CD4-positive, CD25-positive, alpha-beta regulatory T cell (primary cell): Measurements from ENCODE around the gene MST1. TPM values are rescaled to one million over a fixed set of nuclear protein-coding genes. Genes with fewer than 3 reads are reported as not detected.

Experiments
- ATAC-seq, 2 donors: fragments of 150-1000 bp; cut with Tn5 transposase; one replicate each; pipeline ENCODE4 v1.10.0; 2021; ENCODE audit warnings: low read depth in 2 of 2, moderate number of reproducible peaks in 2 of 2, moderate library complexity in 1 of 2
- DNase-seq, 3 donors: peaks; one replicate each; pipeline versions ENCODE4 v3.0.0 to v3.0.0-alpha.2; 2012 to 2022; ENCODE audit warnings: mixed read lengths in 1 of 3
- H3K27ac ChIP-seq: one replicate; pipeline ENCODE4 v1.7.0; 2013; ENCODE audit warnings: mild to moderate bottlenecking, low read length; ENCODE audit not compliant: insufficient read depth, poor library complexity, severe bottlenecking
- H3K27me3 ChIP-seq: one replicate; pipeline ENCODE4 v1.7.0; 2013; ENCODE audit warnings: low read length; ENCODE audit not compliant: control insufficient read depth, insufficient read depth
- H3K36me3 ChIP-seq: one replicate; pipeline ENCODE4 v1.7.0; 2013; ENCODE audit warnings: mild to moderate bottlenecking, low read length, moderate library complexity; ENCODE audit not compliant: control insufficient read depth, insufficient read depth
- H3K4me1 ChIP-seq: 2 replicates; pipeline ENCODE4 v1.7.0; 2013; ENCODE audit warnings: mild to moderate bottlenecking, low read length; ENCODE audit not compliant: insufficient read depth, control insufficient read depth, poor library complexity, severe bottlenecking
- H3K4me3 ChIP-seq: one replicate; pipeline ENCODE4 v1.7.0; 2013; ENCODE audit warnings: low read depth, mild to moderate bottlenecking, low read length, moderate library complexity
- H3K9me3 ChIP-seq, 2 experiments: 1 replicate in 1 of 2; 2 replicates in 1 of 2; pipeline ENCODE4 v1.7.0; 2013; ENCODE audit warnings: low read length in 2 of 2, mild to moderate bottlenecking in 1 of 2, moderate library complexity in 1 of 2; ENCODE audit not compliant: control insufficient read depth in 2 of 2
- H3K27ac Mint-ChIP-seq, 3 donors: one replicate each; pipeline ENCODE4 v1.8.0; 2020 to 2022; ENCODE audit warnings: mild to moderate bottlenecking in 3 of 3, mixed read lengths in 3 of 3, moderate library complexity in 2 of 3
- H3K27me3 Mint-ChIP-seq: one replicate; pipeline ENCODE4 v1.8.0; 2022; ENCODE audit warnings: mild to moderate bottlenecking, mixed read lengths
- H3K36me3 Mint-ChIP-seq: one replicate; pipeline ENCODE4 v1.8.0; 2020; ENCODE audit warnings: mixed read lengths
- H3K4me1 Mint-ChIP-seq, 4 donors: one replicate each; pipeline ENCODE4 v1.8.0; 2020 to 2022; ENCODE audit warnings: mixed read lengths in 4 of 4, mild to moderate bottlenecking in 1 of 4
- H3K4me3 Mint-ChIP-seq, 4 donors: one replicate each; pipeline ENCODE4 v1.8.0; 2020 to 2022; ENCODE audit warnings: mild to moderate bottlenecking in 4 of 4, mixed read lengths in 4 of 4, moderate library complexity in 3 of 4
- H3K9me3 Mint-ChIP-seq, 7 donors: one replicate each; pipeline ENCODE4 v1.8.0; 2020 to 2022; ENCODE audit warnings: mixed read lengths in 7 of 7, mild to moderate bottlenecking in 3 of 7, moderate library complexity in 2 of 7
- polyA plus RNA-seq, 4 donors: library from polyadenylated mRNA; unstranded; fragments of 300-500 nt; fragmentation: Illumina TruSeq; gene quantifications; one replicate each; pipeline ENCODE4 v1.2.3, GENCODE V29; 2021
- total RNA-seq: library from RNA; stranded (reverse); gene quantifications from one replicate; pipeline ENCODE4 v1.2.3, GENCODE V29; 2022

The MST1 gene
- total and polyA plus RNA-seq, 5 donors from 2014 or later = 0.76 to 4.1 (median 1.1) TPM

DNA sequence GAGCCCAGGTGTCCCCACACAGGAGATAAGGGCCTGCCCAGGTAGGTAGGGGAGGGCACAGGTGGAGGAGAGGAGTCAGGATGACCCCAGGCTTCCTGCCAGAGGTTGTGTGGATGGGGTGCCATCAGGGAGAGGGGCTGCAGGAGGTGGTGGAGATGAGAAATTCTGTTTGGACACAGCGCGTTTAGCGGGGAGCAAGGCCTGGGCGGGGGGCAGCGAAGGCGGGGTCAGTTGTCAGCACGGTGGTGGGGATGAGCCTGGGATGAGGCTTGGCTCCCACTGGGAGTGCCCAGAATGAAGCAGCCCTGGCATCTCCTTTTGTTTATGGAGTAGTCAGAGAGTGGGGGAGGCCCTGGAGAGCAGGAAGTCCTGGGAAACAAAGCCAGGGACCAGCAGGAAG is 14.7 kb upstream of the MST1 start:
- H3K27ac Mint-ChIP-seq = peak overlapping the region in 1 of 3 donors; percentile 83
- peaks cover 19% of the 10 kb centered on the region for H3K36me3 Mint-ChIP-seq
- Histone ChIP-seq H3K36me3 (peaks cover 22% of the 10 kb centered on the region), H3K9me3 (no peaks in the 10 kb centered on the region), H3K27ac (no peak overlapping the region), H3K27me3 (no peaks in the 10 kb centered on the region), H3K4me3 (no peak overlapping the region), H3K4me1 (no peaks in the 10 kb centered on the region)
- H3K27me3 Mint-ChIP-seq = no peaks in the 10 kb centered on the region
- peaks cover 0 to 1% (median 0%) of the 10 kb centered on the region in 7 donors for H3K9me3 Mint-ChIP-seq
- no peak overlapping the region for H3K4me3 Mint-ChIP-seq
- DNase-seq (no peak), ATAC-seq (no peak)
- peaks cover 0 to 5% (median 0%) of the 10 kb centered on the region in 4 donors for H3K4me1 Mint-ChIP-seq

DNA sequence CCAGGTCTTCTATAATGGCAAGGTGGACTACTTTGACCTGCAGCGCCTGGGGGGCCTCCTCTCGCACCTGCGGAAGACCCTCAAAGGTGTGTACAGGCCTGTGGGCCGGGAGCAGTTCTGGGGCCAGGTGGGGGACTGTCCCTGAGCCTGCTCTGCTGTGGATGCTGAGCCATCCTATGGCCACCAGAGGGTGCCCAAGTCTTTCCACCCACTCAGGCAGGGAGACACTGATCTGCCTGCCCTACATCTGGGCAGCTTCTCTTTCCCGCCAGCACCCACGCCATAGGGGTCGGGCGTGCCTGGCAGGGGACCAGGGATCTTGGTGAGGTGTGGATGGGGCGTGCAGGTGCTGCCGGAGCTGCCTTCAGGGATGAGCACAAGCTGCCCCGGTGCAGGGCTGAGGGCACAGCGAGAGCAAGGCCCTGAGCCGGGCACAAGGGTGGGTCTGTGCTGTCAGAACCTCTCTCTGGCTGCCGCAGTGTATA is 14.2 kb upstream of the MST1 start:
- H3K27me3 Mint-ChIP-seq = no peaks in the 10 kb centered on the region
- peaks cover 0 to 5% (median 0%) of the 10 kb centered on the region in 4 donors for H3K4me1 Mint-ChIP-seq
- H3K9me3 ChIP-seq = no peaks in the 10 kb centered on the region
- H3K36me3 ChIP-seq = peaks cover 22% of the 10 kb centered on the region
- H3K27ac ChIP-seq = no peak overlapping the region
- no peak overlapping the region for H3K4me3 ChIP-seq
- H3K27me3 ChIP-seq = no peaks in the 10 kb centered on the region
- ATAC-seq (peak; percentile 89 to 92), DNase-seq (peak; percentile 46 to 77 (median 71))
- H3K27ac Mint-ChIP-seq = peak overlapping the region in 1 of 3 donors; percentile 32
- H3K9me3 Mint-ChIP-seq = peaks cover 0 to 1% (median 0%) of the 10 kb centered on the region in 7 donors
- no peaks in the 10 kb centered on the region for H3K4me1 ChIP-seq
- H3K36me3 Mint-ChIP-seq = peaks cover 19% of the 10 kb centered on the region
- H3K4me3 Mint-ChIP-seq = peak overlapping the region in 1 of 4 donors; percentile 63

DNA sequence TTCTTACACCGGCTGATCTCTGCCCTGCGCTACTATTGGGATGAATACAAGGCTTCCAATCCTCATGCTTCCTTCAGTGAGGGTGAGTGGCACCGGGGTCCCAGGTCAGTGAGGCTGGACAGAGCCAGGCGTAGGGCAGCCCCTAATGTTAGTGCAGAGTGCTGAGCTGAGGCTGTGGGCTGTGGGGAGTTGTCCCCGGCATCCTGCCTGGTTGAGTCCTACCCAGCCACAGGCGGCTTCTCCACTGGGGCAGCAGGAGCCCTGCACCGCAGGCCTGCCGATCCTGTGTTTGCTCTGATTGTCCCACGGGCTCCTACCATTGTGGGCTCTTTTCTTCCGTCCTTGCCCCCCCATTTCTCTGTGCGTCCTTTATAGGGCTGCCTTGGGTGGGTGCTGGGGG is 13.4 kb upstream of the MST1 start:
- no peak overlapping the region for H3K4me3 ChIP-seq
- H3K27me3 Mint-ChIP-seq = no peaks in the 10 kb centered on the region
- H3K9me3 Mint-ChIP-seq = peaks cover 0 to 1% (median 0%) of the 10 kb centered on the region in 7 donors
- H3K36me3 ChIP-seq = peaks cover 22% of the 10 kb centered on the region
- ATAC-seq = no peak
- H3K4me3 Mint-ChIP-seq = no peak overlapping the region
- no peak for DNase-seq
- no peak overlapping the region for H3K27ac Mint-ChIP-seq
- H3K4me1 ChIP-seq = no peaks in the 10 kb centered on the region
- no peaks in the 10 kb centered on the region for H3K9me3 ChIP-seq
- no peak overlapping the region for H3K27ac ChIP-seq
- no peaks in the 10 kb centered on the region for H3K27me3 ChIP-seq
- peaks cover 17% of the 10 kb centered on the region for H3K36me3 Mint-ChIP-seq
- peaks cover 0 to 5% (median 0%) of the 10 kb centered on the region in 4 donors for H3K4me1 Mint-ChIP-seq

DNA sequence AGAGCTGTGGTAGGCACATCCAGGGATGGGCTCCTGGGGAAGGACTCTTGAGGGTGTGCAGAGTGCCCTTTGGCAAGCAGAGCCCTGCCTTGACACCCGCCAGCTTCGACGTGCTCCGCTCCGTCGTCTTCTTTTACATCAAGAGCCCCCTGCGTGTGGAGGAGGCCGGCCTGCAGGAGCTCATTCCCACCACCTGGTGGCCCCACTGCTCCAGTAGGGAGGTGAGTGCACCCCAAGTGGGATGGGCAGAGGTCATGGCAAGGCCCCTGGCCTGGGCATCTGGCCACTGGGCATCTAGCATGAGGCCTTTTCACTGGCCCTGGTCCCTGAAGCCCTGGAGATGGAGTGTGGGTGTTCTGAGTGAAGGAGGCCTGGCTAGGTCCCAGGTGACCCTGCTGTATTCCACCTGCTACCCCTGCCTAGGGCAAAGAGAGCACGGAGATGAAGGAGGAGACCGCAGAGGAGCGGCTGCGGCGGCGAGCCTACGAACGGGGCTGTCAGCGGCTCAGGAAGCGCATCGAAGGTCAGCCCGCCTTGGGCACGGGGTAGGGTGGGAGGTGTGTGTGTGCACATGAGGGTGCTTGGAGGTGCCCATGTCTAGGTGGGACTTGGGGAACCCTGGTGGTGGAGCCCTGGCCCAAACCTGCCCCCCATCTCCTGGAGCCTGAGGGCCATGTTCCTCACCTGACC is 12.3 kb upstream of the MST1 start:
- H3K36me3 Mint-ChIP-seq = peaks cover 10% of the 10 kb centered on the region
- no peaks in the 10 kb centered on the region for H3K27me3 Mint-ChIP-seq
- peaks cover 22% of the 10 kb centered on the region for H3K36me3 ChIP-seq
- H3K4me3 Mint-ChIP-seq = no peak overlapping the region
- H3K4me1 ChIP-seq = no peaks in the 10 kb centered on the region
- H3K4me1 Mint-ChIP-seq = peaks cover 0 to 5% (median 0%) of the 10 kb centered on the region in 4 donors
- H3K4me3 ChIP-seq = no peak overlapping the region
- no peak overlapping the region for H3K27ac Mint-ChIP-seq
- no peaks in the 10 kb centered on the region for H3K9me3 ChIP-seq
- DNase-seq (no peak), ATAC-seq (no peak)
- H3K27me3 ChIP-seq = no peaks in the 10 kb centered on the region
- H3K27ac ChIP-seq = no peak overlapping the region
- no peaks in the 10 kb centered on the region for H3K9me3 Mint-ChIP-seq

DNA sequence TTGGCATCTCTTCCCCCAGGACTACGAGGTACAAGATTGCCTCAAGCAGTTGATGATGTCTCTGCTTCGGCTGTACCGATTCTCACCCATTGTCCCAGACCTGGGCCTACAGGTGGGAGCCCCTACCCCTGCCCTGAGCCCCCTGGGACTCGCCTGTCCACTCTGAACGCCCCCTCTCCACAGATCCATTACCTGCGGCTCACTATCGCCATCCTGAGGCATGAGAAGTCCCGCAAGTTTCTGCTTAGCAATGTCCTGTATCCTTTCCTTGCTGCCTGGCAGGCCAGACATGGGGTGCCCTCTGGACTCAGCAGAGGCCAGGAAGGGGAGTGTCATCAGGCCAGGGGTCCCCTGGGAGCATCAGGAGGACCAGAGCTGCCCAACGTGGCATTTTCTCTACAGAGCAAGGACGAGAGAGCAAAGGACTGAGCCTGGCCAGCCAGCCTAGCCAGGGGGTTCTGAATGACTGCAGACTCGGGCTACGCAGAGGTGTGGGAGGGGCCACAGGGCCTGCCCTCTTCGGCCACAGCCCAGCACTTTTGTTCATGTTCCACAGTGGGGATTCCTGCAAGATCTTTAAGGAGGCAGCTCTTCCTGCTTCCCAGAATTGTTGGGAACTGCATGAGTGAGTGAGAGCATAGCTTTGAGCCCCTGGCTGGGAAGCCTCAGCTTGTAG is 11.3 kb upstream of the MST1 start:
- H3K4me3 Mint-ChIP-seq = peak overlapping the region in 1 of 4 donors; percentile 10
- no peaks in the 10 kb centered on the region for H3K27me3 Mint-ChIP-seq
- DNase-seq (no peak), ATAC-seq (no peak)
- Histone ChIP-seq H3K27ac (no peak overlapping the region), H3K4me1 (no peaks in the 10 kb centered on the region), H3K27me3 (no peaks in the 10 kb centered on the region), H3K36me3 (peaks cover 21% of the 10 kb centered on the region), H3K9me3 (no peaks in the 10 kb centered on the region), H3K4me3 (no peak overlapping the region)
- peaks cover 0 to 5% (median 0%) of the 10 kb centered on the region in 4 donors for H3K4me1 Mint-ChIP-seq
- no peak overlapping the region for H3K27ac Mint-ChIP-seq
- peaks cover 10% of the 10 kb centered on the region for H3K36me3 Mint-ChIP-seq
- no peaks in the 10 kb centered on the region for H3K9me3 Mint-ChIP-seq

DNA sequence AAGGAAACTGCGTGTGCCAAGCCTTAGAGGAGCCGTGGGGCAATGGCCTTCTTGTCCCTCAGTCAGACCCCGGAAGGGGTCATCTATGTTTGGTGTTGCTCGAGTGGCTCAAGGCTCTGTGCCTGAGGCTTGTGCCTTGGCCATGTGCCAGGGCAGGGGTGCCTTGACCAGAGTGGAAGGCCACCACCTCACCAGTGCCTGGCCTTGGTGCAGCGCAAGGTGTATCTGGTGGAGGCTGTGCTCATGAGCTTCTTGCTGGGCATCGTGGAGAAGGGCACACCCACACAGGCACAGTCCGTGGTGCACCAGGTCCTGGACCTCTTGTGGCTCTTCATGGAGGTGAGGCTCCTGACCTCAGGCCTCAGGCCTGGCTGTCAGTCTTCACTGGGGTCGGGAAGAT is 10.7 kb upstream of the MST1 start:
- H3K4me3 Mint-ChIP-seq = no peak overlapping the region
- Histone ChIP-seq H3K27ac (no peak overlapping the region), H3K9me3 (no peaks in the 10 kb centered on the region), H3K4me3 (no peak overlapping the region), H3K36me3 (peaks cover 19% of the 10 kb centered on the region), H3K4me1 (no peaks in the 10 kb centered on the region), H3K27me3 (no peaks in the 10 kb centered on the region)
- no peaks in the 10 kb centered on the region for H3K9me3 Mint-ChIP-seq
- H3K4me1 Mint-ChIP-seq = peaks cover 0 to 5% (median 0%) of the 10 kb centered on the region in 4 donors
- ATAC-seq (no peak), DNase-seq (no peak)
- no peak overlapping the region for H3K27ac Mint-ChIP-seq
- H3K27me3 Mint-ChIP-seq = no peaks in the 10 kb centered on the region
- H3K36me3 Mint-ChIP-seq = peaks cover 10% of the 10 kb centered on the region

DNA sequence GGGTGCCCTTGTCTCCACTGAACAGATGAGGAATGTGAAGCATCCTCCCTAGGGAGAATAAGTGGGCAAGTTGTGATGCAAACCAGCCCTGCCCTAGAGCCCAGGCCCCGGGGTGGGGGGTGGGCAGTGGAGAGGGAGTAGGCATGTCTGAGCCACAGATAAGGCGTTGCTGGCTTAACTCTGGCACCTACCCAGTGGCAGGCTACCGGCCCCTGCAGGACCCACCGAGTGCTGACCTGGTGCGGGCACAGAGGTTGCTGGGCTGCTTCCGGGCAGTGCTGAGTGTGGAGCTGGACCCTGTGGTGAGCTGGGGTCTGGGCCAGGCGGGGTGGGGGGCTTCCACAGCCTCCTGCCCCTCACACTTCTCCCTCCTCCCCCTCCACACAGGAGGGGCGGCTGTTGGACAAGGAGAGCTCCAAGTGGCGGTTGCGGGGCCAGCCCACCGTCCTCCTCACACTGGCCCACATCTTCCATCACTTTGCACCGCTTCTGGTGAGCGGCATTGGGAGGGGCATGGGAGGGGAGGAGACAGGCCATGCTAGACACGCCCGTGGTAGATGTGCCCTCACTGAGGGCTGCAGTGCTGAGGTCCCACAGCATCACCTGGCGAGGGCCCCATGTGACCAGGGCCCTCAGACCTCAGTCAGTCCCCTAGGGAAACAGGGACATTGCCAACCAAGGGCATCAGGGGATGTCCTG is 10.2 kb upstream of the MST1 start:
- H3K9me3 ChIP-seq = no peaks in the 10 kb centered on the region
- DNase-seq (no peak), ATAC-seq (no peak)
- peaks cover 20% of the 10 kb centered on the region for H3K36me3 ChIP-seq
- no peaks in the 10 kb centered on the region for H3K27me3 ChIP-seq
- no peaks in the 10 kb centered on the region for H3K9me3 Mint-ChIP-seq
- no peak overlapping the region for H3K4me3 ChIP-seq
- H3K4me1 Mint-ChIP-seq = peaks cover 0 to 5% (median 0%) of the 10 kb centered on the region in 4 donors
- no peaks in the 10 kb centered on the region for H3K4me1 ChIP-seq
- H3K27me3 Mint-ChIP-seq = no peaks in the 10 kb centered on the region
- H3K4me3 Mint-ChIP-seq = no peak overlapping the region
- H3K27ac Mint-ChIP-seq = no peak overlapping the region
- peaks cover 10% of the 10 kb centered on the region for H3K36me3 Mint-ChIP-seq
- H3K27ac ChIP-seq = no peak overlapping the region
